DND-41 (cell line): ENCODE results near the gene PPP1R1C.

Source experiments
- ATAC-seq: fragments of 200-7000 bp; cut with Tn5 transposase; 3 replicates; pipeline ENCODE4 v1.9.1; 2021; ENCODE audit warnings: low read depth; ENCODE audit not compliant: insufficient read depth
- DNase-seq: peaks from one replicate; pipeline ENCODE4 v3.0.0-alpha.2; 2020
- H2AFZ ChIP-seq: 2 replicates; pipeline ENCODE4 v1.6.0; 2012; ENCODE audit warnings: low read depth, low read length
- H3K27ac ChIP-seq: 2 replicates; pipeline ENCODE4 v1.5.1; 2012; ENCODE audit warnings: low read length, inconsistent platforms
- H3K27me3 ChIP-seq: fragments of 200-600 bp; sonication (generic); 2 replicates; pipeline ENCODE4 v1.6.0; 2012; ENCODE audit warnings: low read length, mild to moderate bottlenecking, inconsistent platforms; ENCODE audit not compliant: insufficient read depth, poor library complexity
- H3K36me3 ChIP-seq: 2 replicates; pipeline ENCODE4 v1.5.1; 2012; ENCODE audit warnings: low read length, inconsistent platforms; ENCODE audit not compliant: insufficient read depth
- H3K4me1 ChIP-seq: 2 replicates; pipeline ENCODE4 v1.5.1; 2012; ENCODE audit warnings: mild to moderate bottlenecking, low read length; ENCODE audit not compliant: insufficient read depth
- H3K4me2 ChIP-seq: 2 replicates; pipeline ENCODE4 v1.6.0; 2012; ENCODE audit warnings: mild to moderate bottlenecking, moderate library complexity, low read length, inconsistent platforms; ENCODE audit not compliant: insufficient read depth
- H3K4me3 ChIP-seq, 2 experiments: fragments of 200-600 bp in 1 of 2; shearing (Covaris generic) in 1 of 2; 2 replicates each; pipeline ENCODE4 v1.5.1; 2012 to 2016; ENCODE audit warnings: inconsistent platforms in 2 of 2, low read length in 2 of 2, mild to moderate bottlenecking in 2 of 2, low read depth in 1 of 2, moderate library complexity in 1 of 2
- H3K79me2 ChIP-seq: 2 replicates; pipeline ENCODE4 v1.6.0; 2012; ENCODE audit warnings: low read length, inconsistent platforms; ENCODE audit not compliant: insufficient read depth
- H3K9ac ChIP-seq: 2 replicates; pipeline ENCODE4 v1.6.0; 2012; ENCODE audit warnings: low read depth, mild to moderate bottlenecking, inconsistent platforms, low read length, moderate library complexity
- H3K9me3 ChIP-seq: 2 replicates; pipeline ENCODE4 v1.5.1; 2012; ENCODE audit warnings: low read length, moderate library complexity, mild to moderate bottlenecking, inconsistent platforms; ENCODE audit not compliant: insufficient read depth, severe bottlenecking
- H4K20me1 ChIP-seq: 2 replicates; pipeline ENCODE4 v1.6.0; 2012; ENCODE audit warnings: low read length; ENCODE audit not compliant: insufficient read depth
- EZH2 ChIP-seq: IDR thresholded peaks from 3 replicates; pipeline ENCODE4 v1.6.1; 2012; ENCODE audit warnings: borderline replicate concordance, low read depth, mild to moderate bottlenecking, moderate library complexity, low read length, inconsistent platforms; ENCODE audit not compliant: severe bottlenecking
- TF ChIP-seq, protein P1 (sequence below): IDR thresholded peaks from 2 replicates; pipeline ENCODE4 v1.5.1; 2012; ENCODE audit warnings: borderline replicate concordance, low read length, moderate library complexity, mild to moderate bottlenecking; ENCODE audit not compliant: poor library complexity, severe bottlenecking; ENCODE audit errors: extremely low read depth

PPP1R1C gene

DNA sequence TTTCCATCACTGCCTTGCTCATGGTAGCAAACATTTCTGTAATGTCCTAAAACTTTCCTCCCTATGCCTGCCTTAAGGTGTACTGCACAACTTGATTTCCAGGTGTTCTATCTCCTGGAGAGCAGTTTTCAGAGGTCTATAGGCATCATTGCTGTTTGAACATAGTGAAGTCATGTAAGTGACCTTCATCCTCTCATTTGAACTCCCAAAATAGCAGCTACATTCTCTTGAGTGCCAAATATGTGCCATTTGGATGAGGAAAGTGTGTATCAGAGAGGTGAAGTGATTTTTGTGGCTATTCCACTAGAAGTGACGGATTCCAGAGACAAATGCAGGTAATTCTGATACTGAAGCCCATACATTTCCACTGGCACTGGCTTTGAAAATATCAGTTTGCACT is 3.4 kb downstream of the PPP1R1C start:
- Histone ChIP-seq H3K4me3 (no peak overlapping the region), H3K27me3 (no peaks in the 10 kb centered on the region), H3K36me3 (no peaks in the 10 kb centered on the region), H3K9ac (no peak overlapping the region), H3K9me3 (no peaks in the 10 kb centered on the region), H3K4me2 (no peak overlapping the region), H3K79me2 (no peaks in the 10 kb centered on the region), H4K20me1 (no peaks in the 10 kb centered on the region), H2AFZ (no peak overlapping the region), H3K4me1 (no peaks in the 10 kb centered on the region), H3K27ac (no peak overlapping the region)
- no peak for DNase-seq
- TF ChIP-seq EZH2: no peak
- TF ChIP-seq, protein P1, sequence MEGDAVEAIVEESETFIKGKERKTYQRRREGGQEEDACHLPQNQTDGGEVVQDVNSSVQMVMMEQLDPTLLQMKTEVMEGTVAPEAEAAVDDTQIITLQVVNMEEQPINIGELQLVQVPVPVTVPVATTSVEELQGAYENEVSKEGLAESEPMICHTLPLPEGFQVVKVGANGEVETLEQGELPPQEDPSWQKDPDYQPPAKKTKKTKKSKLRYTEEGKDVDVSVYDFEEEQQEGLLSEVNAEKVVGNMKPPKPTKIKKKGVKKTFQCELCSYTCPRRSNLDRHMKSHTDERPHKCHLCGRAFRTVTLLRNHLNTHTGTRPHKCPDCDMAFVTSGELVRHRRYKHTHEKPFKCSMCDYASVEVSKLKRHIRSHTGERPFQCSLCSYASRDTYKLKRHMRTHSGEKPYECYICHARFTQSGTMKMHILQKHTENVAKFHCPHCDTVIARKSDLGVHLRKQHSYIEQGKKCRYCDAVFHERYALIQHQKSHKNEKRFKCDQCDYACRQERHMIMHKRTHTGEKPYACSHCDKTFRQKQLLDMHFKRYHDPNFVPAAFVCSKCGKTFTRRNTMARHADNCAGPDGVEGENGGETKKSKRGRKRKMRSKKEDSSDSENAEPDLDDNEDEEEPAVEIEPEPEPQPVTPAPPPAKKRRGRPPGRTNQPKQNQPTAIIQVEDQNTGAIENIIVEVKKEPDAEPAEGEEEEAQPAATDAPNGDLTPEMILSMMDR: no peak
- ATAC-seq: no peak

GRCh38 chr2:181991171-181991885 is 5.7 kb downstream of the PPP1R1C start:
- Histone ChIP-seq H3K9ac (no peak overlapping the region), H3K79me2 (no peaks in the 10 kb centered on the region), H3K27ac (no peak overlapping the region), H3K27me3 (no peaks in the 10 kb centered on the region), H2AFZ (no peak overlapping the region), H3K4me3 (no peak overlapping the region), H3K36me3 (no peaks in the 10 kb centered on the region), H3K4me1 (no peaks in the 10 kb centered on the region), H4K20me1 (no peaks in the 10 kb centered on the region), H3K4me2 (no peak overlapping the region), H3K9me3 (no peaks in the 10 kb centered on the region)
- ATAC-seq: no peak
- no peak for TF ChIP-seq EZH2
- DNase-seq: no peak

DNA sequence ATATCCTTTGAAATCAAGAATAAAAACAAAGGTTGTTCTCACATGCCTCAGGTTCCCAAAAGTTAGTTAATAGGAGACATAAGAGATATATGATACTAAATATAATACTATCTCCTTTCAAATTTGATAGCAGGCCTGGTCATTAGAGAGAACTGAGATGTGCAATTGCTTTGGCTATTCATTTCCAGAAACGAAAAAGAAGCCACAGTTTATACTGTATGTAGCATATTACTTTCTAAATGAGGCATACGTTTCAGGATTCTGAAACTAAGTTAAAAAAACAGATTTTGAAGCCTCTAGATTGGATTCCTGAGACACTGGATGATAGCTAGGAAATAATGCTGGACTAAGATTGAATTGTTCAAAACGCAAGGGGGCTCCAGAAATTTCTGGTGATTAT is 7.1 kb downstream of the PPP1R1C start:
- DNase-seq: no peak
- Histone ChIP-seq H3K4me2 (no peak overlapping the region), H3K4me3 (no peak overlapping the region), H2AFZ (no peak overlapping the region), H3K9me3 (no peaks in the 10 kb centered on the region), H3K36me3 (no peaks in the 10 kb centered on the region), H3K4me1 (no peaks in the 10 kb centered on the region), H3K9ac (no peak overlapping the region), H3K79me2 (no peaks in the 10 kb centered on the region), H4K20me1 (no peaks in the 10 kb centered on the region), H3K27ac (no peak overlapping the region), H3K27me3 (no peaks in the 10 kb centered on the region)
- TF ChIP-seq, protein P1: no peak
- TF ChIP-seq EZH2: no peak
- ATAC-seq: no peak

- H2AFZ ChIP-seq: no peak overlapping the region
- no peak overlapping the region for H3K4me3 ChIP-seq
- H3K27ac ChIP-seq: no peak overlapping the region
- TF ChIP-seq, protein P1: no peak
- TF ChIP-seq EZH2: no peak
- H3K36me3 ChIP-seq: no peaks in the 10 kb centered on the region
- ATAC-seq: no peak
- 0 out of 2 replicates have a peak, but pooled peaks cover 5% of the 10 kb centered on the region for H3K4me1 ChIP-seq
- no peaks in the 10 kb centered on the region for H3K27me3 ChIP-seq
- H3K79me2 ChIP-seq: no peaks in the 10 kb centered on the region
- DNase-seq: no peak
- no peak overlapping the region for H3K9ac ChIP-seq
- H3K9me3 ChIP-seq: no peaks in the 10 kb centered on the region
- H4K20me1 ChIP-seq: no peaks in the 10 kb centered on the region
- no peak overlapping the region for H3K4me2 ChIP-seq
These were observed 9.6 kb downstream of the PPP1R1C start for GRCh38 chr2:181995289-181995688.
